ENCODE measurements around the gene LAMA2.

DNA sequence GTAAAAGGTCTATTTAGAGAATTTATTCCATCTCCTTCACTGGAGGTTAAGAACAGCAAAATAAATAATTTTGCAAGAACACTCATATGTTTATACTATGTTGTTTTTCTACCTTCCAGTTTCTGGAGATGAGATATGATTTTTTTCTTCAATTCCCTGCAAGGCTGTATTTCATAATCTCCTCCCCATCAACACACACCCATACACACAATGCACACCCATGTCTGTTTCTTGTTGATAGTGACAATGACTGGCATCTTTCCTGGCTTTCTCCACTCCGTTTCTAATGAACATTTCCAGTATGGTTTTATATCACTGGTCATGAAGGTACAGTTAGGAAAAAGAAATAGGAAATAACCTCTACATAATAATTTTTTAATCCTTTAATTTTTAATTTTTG, 624.9 kb downstream of the LAMA2 start:
- no peak for TF ChIP-seq POLR2A (IDR thresholded peaks at IDR 0.05)
- TF ChIP-seq, protein P1, sequence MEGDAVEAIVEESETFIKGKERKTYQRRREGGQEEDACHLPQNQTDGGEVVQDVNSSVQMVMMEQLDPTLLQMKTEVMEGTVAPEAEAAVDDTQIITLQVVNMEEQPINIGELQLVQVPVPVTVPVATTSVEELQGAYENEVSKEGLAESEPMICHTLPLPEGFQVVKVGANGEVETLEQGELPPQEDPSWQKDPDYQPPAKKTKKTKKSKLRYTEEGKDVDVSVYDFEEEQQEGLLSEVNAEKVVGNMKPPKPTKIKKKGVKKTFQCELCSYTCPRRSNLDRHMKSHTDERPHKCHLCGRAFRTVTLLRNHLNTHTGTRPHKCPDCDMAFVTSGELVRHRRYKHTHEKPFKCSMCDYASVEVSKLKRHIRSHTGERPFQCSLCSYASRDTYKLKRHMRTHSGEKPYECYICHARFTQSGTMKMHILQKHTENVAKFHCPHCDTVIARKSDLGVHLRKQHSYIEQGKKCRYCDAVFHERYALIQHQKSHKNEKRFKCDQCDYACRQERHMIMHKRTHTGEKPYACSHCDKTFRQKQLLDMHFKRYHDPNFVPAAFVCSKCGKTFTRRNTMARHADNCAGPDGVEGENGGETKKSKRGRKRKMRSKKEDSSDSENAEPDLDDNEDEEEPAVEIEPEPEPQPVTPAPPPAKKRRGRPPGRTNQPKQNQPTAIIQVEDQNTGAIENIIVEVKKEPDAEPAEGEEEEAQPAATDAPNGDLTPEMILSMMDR (IDR thresholded peaks at IDR 0.05): no peak

Data from sigmoid colon (tissue), 3 donors.